SIG-M5 treated with dmso at 0.1 percent for 504 hours (cell line): ENCODE data around the gene TENT4B.
A peak's percentile ranks its signal among the peaks of the same experiment; 100 is the strongest.

Experiments
- DNase-seq: peaks from one replicate; lab custom pipeline; 2025; ENCODE audit not compliant: unreplicated experiment; lab: John Stamatoyannopoulos, UW

The TENT4B gene

GRCh38 chr16:50268352-50268751 is 115.2 kb downstream of the TENT4B start:
- no peak for DNase-seq

- DNase-seq: no peak
These were observed 116.1 kb downstream of the TENT4B start for GRCh38 chr16:50269061-50269705.

GRCh38 chr16:50269769-50270509 is 116.8 kb downstream of the TENT4B start:
- no peak for DNase-seq

GRCh38 chr16:50270510-50271147 is 117.5 kb downstream of the TENT4B start:
- DNase-seq: no peak

- DNase-seq: no peak
These were observed 118.3 kb downstream of the TENT4B start for GRCh38 chr16:50271148-50272041.

- no peak for DNase-seq
These were observed 119.0 kb downstream of the TENT4B start for GRCh38 chr16:50272111-50272571.

- no peak for DNase-seq
These were observed 119.7 kb downstream of the TENT4B start for GRCh38 chr16:50272687-50273381.

GRCh38 chr16:50273382-50273690 is 120.2 kb downstream of the TENT4B start:
- no peak for DNase-seq

GRCh38 chr16:50273888-50274325 is 120.8 kb downstream of the TENT4B start:
- DNase-seq: peak; percentile 88

GRCh38 chr16:50274326-50275097 is 121.4 kb downstream of the TENT4B start:
- DNase-seq: peak; percentile 73

GRCh38 chr16:50275098-50275415 is 122.0 kb downstream of the TENT4B start:
- no peak for DNase-seq

- DNase-seq: no peak
These were observed 122.6 kb downstream of the TENT4B start for GRCh38 chr16:50275428-50276325.

- DNase-seq: no peak
These were observed 123.2 kb downstream of the TENT4B start for GRCh38 chr16:50276326-50276640.

- DNase-seq: peak; percentile 55
These were observed 123.9 kb downstream of the TENT4B start for GRCh38 chr16:50276801-50277555.

- no peak for DNase-seq
These were observed 125.1 kb downstream of the TENT4B start for GRCh38 chr16:50278251-50278650.

GRCh38 chr16:50279504-50279865 is 126.4 kb downstream of the TENT4B start:
- no peak for DNase-seq

GRCh38 chr16:50280932-50281331 is 127.8 kb downstream of the TENT4B start:
- no peak for DNase-seq
